HG02973 (cell line): Measurements from ENCODE around the gene LOX.
A peak's percentile ranks its signal among the peaks of the same experiment; 100 is the strongest.

Source experiments
- ATAC-seq: cut with Tn5 transposase; IDR thresholded peaks from one replicate; pipeline ENCODE4 v1.9.1; 2021; ENCODE audit warnings: moderate library complexity; ENCODE audit not compliant: unreplicated experiment

Gene LOX, protein sequence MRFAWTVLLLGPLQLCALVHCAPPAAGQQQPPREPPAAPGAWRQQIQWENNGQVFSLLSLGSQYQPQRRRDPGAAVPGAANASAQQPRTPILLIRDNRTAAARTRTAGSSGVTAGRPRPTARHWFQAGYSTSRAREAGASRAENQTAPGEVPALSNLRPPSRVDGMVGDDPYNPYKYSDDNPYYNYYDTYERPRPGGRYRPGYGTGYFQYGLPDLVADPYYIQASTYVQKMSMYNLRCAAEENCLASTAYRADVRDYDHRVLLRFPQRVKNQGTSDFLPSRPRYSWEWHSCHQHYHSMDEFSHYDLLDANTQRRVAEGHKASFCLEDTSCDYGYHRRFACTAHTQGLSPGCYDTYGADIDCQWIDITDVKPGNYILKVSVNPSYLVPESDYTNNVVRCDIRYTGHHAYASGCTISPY

DNA sequence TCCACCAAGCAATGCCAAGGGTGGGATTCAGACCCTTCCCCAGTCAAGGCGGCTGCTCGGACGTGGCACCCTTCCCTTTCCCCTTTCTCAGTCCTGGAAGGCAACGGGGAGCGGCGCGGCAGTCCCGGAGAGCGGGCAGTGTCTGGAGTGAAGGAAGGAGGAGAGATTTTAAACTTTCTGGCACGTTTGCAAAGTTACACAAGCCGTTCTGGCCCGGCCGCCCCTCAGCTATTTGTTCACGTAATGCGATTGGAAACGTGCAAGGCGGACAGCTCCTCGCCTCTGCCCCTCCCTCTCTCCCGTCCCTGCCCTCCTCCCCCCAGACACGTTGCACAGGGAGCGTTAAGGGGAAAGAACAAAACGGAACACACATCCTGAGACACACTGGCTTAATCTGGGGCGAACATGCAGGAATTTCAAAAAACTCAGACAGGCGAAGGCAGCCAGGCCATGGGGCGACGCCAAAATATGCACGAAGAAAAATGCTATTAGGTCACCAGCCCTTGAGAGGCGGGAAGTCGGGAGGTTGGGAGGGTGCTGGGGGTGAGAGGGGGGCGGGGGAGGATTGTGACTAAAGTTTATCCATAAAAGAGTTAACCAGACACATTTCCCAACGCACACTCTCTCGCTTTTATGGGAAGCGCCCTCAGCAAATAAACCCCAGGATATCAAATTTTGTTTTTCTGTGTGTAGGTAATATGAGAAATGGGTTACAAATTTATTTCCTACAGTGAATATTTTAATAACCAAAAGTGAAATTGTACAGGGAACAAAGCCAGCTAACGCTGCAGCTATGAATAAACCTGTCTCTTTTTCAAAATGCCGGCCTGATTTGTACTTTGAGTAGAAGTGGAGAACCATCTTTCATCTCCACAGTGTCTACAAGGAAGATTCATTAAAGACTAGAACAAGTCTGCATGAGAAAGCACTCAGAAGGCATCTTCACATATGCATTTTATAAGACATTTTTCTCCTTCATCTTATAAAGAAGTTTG is at the start of gene LOX:
Gene LOX (minus strand): TSS at position 144 of the 995 bp plus-strand sequence. CDS start 274 bp downstream, outside the sequence.
- no peak for ATAC-seq

DNA sequence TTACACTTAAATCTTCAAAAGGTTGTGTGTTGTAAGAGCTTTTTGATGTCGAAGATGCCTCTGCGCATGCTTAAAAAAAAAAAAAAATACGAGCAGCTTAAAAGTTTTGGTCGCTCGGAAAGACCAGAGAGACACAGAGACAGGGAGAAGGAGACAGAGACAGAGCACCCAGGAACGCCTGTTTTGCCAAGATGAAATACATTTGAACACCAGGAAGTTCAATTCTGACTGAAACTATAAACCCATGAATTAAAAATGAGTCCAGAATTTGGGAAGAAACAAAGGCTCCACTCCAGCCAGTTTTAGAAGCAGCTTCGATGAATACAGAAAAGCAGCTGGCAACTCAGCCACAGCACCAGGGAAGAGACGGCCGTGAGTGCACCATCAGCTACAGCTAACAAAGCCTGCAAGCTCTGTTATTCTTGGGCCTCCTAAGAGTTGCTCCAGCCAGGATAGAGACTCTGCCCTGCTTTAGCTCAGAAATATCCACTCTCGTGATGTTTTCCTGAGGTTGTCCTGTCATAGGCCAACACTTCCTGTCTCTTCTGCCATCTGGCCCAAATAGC is 48.8 kb upstream of the LOX start:
- no peak for ATAC-seq

DNA sequence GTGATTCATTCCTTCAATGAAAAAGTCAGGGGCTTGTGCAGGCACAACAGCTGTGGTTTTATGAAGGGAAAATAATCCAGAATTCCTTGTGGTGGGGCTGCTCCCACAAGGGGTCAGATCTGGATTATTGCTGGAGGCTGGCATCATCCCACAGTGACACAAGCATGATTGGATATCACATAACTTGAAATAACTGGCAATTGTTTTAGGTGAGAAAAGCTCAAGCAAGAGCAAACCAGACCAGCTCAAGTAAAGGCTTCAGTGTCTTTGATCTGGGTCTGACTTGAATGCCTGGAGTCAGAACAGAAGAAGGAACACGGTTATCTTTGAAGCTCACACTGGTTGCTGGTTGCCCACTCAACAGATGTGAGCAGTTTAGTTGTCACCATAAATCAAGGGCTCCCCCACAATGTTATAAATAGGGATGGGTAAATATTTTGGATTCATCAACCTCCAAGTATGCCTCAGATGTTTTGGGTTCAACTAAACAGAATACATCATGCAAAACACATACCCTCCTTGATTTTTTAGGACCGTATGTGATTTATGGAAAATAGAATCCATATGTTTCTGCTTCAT is 48.2 kb upstream of the LOX start:
- no peak for ATAC-seq

DNA sequence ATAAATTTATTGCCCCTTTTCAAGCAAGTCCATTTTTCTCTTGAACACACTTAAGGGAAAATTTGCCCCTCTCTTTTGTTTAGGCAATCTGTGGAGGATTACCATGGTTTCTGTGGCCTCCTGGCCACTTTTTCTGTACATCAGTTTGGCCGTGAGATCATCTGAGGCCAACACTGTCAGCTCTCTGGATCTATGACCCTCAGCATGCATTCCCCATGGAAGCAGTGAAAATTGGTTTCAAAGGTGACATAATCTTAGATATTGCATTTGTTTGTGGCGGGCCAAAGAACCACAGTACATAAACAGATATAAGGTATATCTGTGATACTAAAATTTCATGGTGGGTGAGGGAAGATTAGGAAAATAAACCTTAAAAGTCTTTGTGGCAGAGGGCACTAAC is 46.7 kb upstream of the LOX start:
- no peak for ATAC-seq

DNA sequence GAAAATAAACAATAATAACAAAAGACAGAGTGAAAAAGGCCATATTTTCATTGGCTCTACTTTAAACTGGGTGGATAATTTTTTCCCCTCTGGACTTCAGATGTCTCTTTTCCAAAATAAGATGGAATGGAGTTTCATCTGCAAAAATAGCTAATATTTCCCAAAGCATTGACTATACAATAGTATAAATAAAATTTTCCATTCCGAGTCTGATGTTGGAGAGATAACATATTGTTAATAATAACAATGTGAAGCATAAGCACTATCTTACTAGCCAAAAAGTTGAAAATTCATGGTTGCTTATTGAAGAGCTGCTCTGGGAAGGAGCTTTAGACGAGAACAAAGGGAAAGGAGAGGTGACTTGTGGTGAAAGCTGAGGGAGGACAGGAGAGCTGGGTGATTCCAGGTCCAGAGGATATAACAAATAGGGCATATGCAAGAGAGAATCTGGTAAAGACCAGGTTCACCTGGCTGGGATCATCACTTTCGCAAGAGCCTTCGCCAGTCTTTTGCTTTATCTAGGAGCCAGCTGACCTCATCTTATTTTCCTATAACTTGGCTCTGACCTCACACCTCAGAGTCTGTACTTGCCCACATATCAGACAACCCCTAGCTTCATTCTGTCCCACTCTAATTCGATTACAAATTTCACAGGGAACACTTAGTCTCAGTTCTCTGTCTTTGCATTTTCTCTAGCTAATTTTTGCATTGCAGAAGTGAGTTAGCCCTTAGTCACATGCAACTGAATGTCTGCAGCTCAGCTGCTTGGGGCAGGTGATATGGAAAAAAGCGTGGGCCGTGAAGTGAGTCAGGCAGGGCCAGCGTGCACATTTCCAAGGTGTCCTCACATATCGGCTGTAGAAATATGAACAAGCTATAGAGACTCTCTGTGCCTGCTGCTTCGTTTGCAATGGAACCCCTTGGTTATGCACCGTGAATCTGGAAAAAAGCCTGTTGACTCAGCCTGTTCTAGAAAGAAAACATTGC is 43.7 kb upstream of the LOX start:
- no peak for ATAC-seq

DNA sequence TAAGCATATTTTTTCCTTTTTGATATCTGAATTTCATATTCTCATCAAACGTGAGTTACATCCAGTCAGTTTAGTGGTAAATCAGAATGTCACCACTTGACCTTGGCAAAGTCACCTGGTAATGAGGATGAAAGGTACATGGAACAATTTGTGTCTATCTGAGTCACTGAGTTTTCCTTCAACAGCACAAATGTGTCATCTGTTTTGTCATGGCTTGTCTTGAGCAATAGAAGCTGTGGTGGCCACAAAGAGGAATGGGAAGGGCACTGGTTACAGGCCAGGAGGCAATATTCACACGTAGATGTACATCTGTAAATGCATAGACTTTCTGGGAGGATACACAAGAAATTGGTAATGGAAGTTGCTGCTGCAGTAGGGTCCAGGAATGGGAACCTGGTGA is 42.9 kb upstream of the LOX start:
- ATAC-seq: no peak

DNA sequence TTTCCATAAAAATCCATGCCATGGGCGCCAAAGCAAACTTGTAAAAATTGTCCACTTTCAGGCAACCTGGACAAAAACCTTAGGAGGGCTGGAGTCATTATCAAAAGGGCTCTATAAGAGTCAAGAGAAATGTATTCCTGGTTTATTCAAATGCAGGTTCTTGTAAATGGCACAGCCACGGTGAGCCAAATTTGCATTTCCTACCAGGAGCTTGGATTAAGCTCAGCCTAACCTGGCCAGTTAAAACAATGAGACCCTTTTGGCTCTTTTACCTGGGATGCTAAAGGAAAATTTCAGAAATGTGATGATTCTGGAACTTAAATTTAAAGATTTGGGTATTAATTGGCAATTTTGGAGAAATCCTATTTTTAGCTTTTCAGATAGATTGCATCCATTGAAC is 42.4 kb upstream of the LOX start:
- ATAC-seq: no peak

DNA sequence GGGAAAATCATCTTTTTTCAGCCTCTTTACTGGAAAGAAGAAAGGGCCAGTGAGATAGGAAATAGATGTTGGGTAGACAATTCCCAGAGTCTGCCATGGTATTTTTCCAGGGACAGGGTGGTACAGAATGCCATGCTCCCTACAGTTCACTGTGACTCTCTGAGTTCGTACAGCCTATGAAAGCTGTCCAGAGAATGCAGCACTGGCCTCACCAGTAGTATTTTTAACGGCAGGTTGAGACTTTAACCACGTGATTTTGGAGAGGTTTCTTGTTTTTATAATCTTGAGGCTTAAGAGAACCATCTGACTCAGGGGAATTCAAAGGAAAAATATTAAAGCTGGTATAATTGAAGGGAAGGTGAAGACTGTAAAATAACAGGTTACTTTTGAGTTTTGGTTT is 41.1 kb upstream of the LOX start:
- no peak for ATAC-seq

DNA sequence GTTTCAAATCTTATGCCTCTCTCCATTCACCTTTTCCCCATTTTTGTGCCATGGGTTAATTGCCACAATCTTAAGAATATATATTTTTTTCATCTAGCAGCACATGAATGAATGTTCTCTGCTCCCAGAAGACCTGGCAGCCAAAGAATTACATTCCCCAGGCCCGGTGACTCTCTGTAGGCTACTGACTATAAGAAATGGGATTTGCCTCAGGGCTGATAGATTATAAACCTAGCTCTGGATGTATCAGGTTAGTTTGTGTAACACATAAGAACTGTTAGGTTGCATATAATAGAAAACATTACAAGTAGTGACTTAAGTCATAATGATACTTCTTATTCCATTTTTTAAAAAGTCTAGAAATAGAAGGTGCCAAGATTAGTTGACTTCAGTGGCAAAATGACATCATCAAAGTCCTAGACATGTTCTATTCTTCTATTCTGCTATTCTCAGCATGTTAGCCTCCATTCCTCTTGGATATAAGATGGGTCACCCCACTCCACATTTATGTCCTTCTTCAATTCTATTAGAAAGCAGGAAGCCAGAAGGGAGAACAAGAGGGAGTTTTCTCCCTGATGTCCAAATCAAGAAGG is 40.4 kb upstream of the LOX start:
- ATAC-seq: no peak

DNA sequence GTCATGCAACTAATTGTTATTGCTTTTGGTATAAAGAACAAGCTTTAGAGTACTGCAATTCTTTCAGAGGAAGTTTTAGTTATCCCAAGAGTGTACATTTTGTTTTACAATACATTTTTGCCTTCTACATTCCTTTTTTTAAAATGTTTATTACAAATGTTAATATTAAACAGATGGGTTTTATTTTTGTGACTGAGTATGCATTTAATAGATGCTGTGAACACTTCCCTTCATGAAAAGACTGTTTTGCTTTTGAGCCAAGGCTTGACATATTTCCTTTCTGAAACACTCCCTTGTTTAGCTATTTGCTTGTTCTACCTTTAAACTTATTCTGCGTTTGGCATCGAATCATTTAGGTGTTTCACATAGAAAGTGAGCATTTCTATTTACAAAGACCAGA is 36.4 kb upstream of the LOX start:
- ATAC-seq: no peak

DNA sequence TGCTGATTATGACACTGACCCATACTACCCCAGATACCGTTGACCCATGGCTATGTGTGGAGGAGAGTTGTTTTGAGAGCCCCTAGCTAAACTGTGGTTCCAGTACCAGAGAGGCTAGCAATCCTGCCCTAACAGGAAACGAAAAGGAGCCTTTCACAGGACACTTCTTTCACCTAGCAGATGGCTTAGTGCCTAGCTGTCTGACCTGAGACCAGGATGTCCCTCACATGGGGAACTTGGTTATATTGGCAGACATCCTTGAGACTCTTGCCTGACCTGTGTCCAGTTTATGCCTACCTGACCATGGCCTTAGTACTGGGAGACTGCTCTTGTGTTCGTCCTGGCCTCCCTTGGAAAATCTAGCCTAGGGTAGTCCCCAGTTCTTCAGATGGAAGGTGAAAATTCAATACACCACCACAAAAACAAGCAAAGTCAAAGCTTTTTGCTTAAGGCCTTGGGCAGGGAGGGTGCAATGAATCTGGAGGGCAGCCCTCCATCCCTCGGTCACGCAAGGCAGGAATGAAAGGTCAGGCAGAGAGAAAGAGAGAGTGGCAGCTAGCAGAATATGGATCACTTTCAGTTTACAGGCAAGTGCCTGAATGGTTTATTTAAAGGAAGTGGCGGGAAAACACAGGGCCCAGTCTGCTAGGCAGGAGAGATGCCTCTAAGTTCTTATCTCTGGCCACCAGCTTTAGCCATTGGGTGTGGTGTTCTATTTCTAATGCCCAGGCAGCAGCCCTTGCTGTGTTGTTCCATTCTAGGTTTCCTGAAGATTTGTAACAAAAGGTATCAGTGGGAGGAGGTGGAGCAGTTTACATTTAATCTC is 34.9 kb upstream of the LOX start:
- no peak for ATAC-seq

DNA sequence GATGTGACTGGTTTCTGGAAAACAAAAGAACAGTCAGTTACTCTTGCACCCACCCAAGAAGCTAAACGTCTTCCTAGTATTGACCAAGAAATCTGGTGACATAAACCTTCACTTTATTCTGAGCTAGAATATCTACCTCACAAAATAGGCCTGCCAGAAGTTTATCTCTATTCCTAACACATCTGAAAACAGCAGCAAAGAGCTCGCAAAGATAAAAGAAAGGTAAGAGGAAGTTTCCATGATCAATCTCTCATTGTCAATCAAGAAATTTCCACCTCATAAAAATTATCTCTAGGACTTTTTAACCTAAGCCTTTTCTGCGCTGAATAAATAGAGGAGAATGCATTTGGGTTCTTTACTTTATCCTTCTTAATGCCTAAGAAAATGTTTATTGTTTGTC is 34.0 kb upstream of the LOX start:
- ATAC-seq: no peak

DNA sequence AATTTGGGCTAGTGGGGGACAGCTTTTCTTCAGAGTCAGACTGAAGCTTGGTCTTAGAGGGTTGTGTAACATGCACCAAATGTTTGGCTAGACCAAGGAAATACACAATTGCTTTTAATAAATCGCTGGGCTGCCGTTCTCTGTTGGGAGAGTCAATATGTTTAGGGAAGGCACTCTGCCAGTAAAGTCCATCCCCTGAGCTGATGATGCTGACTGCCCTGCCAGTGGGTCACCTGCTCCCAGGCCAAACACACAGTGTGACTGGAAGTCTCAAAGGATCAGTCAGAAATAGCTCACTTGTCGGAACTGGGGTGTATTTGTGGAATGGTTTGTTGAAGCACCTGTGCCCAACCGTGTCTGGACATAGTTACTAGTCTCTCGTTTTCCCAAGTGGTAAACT is 33.4 kb upstream of the LOX start:
- ATAC-seq: no peak

DNA sequence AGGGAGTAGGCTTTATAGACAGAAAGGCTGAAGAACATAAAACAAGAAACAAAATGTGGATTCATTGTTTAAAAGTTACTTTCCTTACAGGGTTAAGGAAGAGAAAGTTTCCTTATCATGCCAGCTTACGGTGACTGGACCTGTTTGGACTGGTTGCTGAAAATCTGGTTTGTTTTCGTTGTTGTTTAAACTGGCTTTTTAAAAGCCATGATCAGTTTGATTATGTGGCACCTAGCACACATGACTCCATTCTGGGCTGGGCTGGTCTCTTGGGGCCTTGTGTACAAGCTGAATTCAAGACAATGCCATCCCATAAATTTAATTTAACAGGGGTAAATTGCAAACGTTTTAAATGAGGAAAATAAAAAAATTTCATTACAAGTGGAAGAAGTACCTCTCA is 32.9 kb upstream of the LOX start:
- ATAC-seq: no peak

DNA sequence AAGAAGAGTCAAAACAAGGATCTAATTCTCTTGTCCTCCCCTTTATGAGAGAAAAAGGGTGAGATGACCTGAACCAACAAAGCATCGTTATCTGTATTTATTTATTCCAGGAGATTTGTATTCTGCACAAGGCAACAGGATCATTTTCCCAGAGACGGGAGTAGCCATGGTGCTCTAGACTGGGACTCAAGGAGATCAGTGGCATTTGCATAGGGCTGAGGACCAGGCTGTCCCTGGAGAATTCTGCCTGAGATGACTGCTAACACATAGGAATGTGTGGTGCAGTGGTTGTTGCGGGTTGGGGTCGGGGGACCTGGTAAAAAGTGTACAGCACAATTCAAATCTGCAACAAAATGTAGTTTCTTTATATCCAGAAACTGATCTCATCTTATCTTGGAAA is 29.0 kb upstream of the LOX start:
- ATAC-seq: no peak

DNA sequence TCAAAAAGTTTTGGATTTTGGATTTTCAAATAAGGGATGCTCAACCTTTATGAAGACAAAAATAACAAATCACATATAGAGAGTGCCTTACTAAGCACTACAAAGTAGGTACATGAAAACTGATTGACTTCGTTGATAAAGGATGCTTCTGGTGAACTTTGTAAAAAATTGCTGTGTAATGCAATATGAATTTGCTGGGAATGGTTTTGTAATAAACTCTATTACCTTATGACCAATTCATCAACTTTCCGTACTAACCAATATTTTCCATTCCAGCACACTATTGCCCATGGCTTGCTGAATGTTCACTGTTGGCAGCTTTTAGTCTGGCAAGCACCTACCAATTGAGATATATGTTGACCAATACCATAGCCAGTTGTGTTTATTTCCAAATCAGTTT is 27.9 kb upstream of the LOX start:
- no peak for ATAC-seq

DNA sequence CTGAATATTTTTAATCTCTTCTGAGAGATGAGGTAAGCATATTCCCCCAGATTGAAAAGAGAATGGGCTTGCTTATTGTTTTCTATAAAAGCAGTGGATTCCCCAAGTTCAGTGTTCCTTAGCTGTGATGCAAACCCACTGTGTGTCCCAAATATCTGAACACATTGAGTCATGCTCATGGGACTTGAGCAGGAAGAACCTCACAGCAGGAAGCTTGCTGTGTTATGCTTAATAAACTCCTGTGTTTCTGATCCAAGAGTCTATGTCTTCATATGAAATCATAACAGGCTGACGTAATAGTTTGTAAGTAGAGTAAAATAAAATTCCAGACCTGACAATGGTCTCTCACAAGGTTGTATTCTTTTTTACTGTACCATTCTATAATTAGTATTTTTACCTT is 24.8 kb upstream of the LOX start:
- ATAC-seq: no peak

DNA sequence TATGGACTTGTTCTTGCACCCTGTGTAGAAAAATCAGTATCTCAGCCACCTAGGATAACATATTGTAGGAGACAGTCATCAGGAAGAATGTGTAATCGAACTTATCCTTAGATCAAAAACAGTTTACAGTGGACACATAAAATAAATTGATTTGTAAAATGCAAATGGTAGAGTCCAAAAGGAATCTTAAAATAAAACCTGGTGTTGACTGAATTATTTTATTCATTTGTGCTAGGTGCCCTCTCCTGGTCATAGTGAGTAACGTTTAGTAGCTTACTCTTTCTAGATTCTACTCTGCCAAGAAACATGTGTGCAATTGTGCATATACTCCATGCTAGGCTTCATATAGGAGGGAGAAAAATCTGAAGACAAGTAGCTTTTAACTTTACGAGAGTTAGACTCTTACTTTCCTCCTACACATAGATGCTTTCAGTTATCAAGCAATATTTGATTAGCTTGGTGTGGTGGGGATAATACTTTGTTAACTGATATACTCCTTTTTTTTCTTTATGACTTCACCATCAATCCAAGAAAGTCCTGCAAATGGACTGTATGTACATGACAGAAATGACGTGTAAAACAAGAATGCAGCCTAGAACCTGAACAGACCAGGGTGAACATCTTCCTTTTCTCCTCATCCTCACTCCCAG is 23.7 kb upstream of the LOX start:
- peak; percentile 86 for ATAC-seq
